ENCODE data around the gene TYW1B.
"Not testable (repeated sequence)": the region's sequence is repeated elsewhere in the genome, so short reads cannot be mapped to it uniquely, and the experiment has no call there.

TYW1B gene

DNA sequence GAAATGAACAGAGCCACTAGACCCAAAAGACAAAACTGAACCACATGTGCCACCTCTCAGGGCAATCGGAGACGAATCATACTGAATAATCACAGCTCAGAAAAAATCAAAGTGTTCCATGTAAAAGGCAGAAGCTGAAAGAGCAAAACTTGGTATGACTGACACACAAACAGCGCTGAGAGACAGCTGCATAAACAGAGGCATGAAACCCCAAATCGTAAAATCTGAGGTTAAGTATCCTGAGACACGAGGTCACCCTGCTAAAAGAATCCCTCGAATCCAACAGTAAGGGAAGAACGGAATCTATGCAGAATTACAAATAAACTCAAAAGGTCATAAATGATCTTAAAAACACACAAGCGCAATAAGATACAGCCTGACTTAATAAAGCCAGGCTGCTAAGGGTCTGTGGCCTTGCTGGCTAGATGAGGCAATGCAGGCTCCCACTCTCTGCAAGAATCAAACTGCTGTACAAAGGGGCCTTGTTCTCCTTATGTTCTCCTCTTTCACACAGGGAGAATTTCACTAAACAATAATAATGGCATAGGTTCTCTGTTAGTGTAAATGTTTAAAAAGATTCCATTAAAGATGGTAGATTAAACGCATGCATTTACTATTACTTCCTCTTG, 247.7 kb downstream of the TYW1B start:
- not testable (repeated sequence) for DNase-seq (ENCODE audit: low spot score); FAIRE-seq

DNA sequence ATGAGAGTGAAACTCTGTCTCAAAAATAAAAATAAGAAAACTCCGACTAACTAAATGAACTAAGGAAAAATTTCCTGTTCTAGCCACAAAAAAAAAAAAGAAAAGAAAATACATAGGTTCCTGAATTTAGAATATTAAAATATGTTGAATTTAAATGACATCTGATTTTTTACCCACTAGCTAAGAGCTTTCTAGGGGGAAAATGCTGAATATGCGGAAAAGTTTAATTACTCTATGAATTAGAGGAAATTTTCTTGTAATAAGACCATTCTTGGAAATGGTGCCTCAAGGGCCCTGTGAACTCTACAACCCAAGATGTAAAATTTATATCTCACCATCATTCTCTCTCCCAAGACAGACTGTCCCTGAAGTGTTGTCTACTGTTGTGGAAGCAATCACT, 250.9 kb downstream of the TYW1B start:
- FAIRE-seq (no peak), DNase-seq (ENCODE audit: low spot score) (no peak)

DNA sequence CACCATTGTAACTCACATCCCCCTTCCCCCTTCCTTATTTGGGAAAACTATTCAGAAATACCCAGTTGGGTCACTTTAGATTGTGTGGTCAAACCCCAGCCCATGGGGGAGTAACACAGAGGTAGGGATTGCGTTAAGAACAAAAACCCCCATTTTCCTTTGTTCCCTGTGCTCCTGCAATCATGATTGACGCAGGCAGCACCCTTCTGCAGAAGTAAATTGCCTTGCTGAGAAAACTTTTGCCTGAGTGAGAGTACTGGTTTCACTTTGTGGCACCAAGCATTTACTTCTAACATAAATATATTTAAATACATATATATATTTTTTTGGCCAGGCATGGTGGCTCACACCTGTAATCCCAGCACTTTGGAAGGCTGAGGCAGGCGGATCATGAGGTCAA, 266.0 kb downstream of the TYW1B start:
- not testable (repeated sequence) for DNase-seq (ENCODE audit: low spot score); FAIRE-seq

DNA sequence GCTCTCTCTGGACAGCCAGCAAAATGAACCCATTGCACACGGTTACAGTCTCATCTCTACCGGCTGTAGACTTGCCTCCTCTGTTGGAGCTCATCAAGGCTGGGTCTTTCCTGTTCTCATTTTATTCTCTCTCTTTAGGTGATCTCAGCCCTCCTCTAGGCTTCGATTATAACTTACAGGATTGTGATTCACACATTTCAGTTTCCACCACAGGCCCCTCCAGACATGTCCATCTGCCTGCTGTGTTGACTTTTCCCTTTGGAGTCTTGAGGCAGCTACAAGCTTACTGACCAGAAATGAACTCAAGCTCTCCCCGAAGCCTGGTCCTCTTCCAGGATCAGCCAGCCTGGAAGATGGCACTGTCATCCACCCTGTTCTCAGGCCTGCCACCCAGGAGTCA, 268.5 kb downstream of the TYW1B start:
- not testable (repeated sequence) for DNase-seq (ENCODE audit: low spot score); FAIRE-seq

DNA sequence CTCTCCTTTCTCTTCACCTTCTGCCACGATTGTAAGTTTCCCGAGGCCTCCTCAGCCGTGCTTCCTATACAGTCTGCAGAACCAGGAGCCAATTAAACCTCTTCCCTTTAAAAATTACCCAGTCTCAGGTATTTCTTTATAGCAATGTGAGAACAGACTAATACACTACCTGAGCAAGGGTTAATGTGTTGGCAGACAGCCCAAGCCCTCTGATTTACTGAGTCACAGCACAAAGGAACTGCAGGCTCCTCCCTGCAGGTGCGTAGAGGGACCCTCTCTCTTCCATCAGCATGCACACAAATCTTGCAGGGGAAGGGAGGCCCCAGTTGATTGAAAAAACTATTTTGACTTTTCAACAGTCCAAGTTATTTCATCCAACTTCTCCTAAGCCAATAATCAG, 271.3 kb downstream of the TYW1B start:
- DNase-seq (ENCODE audit: low spot score); FAIRE-seq: not testable (repeated sequence)

DNA sequence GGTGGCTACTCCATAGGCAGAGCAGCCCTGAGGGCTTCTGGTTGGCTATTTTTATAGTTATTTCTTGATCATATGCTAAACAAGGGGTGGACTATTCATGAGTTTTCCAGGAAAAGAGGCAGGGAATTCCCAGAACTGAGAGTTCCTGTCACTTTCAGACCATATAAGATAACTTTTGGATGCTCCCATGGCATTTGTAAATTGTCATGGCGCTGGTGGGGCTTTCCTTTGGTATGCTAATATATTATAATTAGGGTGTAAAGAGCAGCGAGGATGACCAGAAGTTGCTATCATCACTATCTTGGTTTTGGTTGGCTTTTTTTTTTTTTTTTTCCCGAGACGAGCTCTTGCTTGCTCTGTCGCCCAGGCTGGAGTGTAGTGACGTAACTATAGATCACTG, 272.8 kb downstream of the TYW1B start:
- not testable (repeated sequence) for FAIRE-seq; DNase-seq (ENCODE audit: low spot score)

DNA sequence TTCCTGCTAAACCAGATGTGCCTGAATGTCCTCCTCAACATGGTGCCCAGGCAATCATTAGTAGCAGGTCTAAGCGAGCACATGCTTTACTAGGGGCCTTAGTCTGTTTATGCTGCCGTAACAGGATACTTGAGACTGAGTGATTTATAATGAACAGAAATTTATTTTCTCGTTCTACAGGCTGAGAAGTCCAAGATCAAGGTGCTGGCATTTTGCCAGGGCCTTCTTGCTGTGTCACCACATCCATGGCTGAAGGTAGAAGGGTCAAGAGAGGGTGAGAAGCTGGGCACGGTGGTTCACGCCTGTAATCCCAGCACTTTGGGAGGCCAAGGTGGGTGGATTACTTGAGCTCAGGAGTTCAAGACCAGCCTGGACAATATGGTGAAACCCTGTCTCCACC, 273.6 kb downstream of the TYW1B start:
- DNase-seq (ENCODE audit: low spot score); FAIRE-seq: not testable (repeated sequence)

DNA sequence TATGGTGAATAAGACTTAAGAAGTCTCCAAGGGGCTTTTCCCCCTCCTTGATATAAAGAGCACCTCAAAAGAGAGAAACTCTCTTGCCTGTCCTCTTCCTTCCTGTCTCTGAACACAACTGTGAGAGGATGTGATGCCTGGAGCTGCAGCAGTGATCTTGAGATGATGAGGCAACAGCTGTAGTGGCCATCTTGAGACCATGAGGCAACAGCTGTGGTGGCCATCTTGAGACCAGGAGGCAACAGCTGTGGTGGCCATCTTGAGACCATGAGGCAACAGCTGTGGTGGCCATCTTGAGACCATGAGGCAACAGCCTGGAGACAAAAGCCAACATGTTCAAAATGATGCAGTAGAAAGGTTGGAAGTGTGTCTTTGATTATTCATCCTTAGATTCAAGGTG, 277.5 kb downstream of the TYW1B start:
- FAIRE-seq; DNase-seq (ENCODE audit: low spot score): not testable (repeated sequence)

DNA sequence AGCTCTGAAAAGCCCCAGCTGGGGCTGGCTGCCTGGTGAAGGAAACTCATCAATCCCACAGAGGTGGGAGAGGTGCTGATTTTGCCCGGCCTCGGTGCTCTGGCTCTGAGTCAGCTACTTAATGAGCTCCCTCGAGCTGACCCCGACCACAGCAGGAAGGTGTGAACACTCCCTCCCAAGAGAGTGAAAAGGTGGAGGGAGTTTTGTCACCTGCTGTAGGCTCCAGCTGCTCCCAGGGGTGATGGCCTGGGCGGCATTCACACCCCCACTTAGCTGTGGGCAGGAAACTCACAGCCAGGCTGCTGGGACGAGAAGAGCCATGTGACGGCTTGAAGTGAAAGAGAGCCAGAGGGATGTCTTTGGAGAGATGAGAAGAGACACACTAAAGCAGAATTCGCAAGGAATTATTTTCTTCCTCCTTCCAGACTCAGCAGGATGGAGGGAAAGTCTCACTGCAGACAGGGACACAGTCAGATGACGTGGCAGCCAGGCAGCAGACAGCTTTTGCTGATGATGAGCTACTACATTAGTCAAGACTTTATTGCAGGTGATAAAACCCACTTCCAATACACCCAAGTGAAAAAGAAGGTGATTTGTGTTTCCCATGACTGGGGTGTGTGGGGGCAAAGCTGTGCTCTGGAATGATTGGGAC, 281.3 kb downstream of the TYW1B start:
- FAIRE-seq, result not testable (repeated sequence)

DNA sequence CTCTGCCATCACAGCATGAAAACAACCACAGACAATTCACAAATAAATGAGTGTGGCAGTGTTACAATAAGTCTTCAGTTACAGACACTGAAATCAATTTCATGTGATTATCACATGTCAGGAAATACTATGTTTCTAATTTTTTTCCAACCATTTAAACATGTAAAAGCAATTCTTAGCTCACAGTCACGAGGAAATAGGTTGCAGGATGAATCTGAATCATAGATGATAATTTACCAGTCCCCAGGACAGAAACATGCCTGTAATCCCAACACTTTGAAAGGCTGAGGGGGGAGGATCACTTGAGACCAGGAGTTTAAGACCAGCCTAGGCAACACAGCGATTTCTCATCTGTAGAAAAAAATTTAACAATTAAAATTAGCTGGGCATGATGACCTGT, 283.5 kb downstream of the TYW1B start:
- not testable (repeated sequence) for FAIRE-seq

More for the DNA sequence above, 281.3 kb downstream of the TYW1B start:
- DNase-seq (ENCODE audit: low spot score), result not testable (repeated sequence)

DNA sequence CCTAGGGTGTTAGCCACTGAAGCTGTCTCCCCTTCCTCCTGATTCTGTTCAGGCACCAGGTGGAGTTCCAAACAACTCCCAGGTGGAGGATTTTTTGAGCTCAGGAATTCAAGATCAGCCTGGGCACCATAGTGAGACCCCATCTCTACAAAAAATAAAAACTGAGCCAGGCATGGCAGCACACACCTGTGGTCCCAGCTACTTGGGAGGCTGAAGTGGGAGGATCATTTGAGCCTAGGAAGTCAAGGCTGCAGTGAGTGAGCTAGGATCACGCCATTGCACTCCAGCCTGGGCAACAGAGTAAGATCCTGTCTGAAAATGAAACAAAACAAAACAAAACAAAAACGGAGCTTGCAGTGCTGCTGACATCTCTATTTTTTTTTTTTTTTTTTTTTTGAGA, 287.1 kb downstream of the TYW1B start:
- DNase-seq (ENCODE audit: low spot score), result no peak
- no peak for FAIRE-seq

More for the DNA sequence above, 283.5 kb downstream of the TYW1B start:
- DNase-seq (ENCODE audit: low spot score), result not testable (repeated sequence)

DNA sequence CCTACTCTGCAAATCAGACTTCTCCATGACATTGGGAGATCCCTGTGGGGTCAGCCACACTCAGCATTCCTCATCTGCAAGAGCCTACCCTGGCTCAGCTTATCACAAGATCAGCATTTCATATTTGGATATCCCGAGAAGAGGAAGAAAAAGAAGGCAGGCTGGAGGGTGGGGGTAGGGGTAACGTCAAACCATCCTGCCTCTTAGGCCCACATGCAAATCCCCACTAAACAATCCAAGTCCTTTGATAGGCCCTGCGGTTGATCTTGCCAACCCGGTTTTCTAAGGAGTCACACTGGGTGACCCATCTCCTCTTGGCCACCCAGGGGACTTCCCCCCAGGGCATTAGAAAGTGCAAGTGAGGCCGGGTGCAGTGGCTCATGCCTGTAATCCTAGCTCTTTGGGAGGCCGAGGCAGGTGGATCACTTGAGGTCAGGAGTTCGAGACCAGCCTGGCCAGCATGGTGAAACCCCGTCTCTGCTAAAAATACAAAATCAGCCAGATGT, 287.8 kb downstream of the TYW1B start:
- FAIRE-seq, result no peak
- no peak for DNase-seq (ENCODE audit: low spot score)

DNA sequence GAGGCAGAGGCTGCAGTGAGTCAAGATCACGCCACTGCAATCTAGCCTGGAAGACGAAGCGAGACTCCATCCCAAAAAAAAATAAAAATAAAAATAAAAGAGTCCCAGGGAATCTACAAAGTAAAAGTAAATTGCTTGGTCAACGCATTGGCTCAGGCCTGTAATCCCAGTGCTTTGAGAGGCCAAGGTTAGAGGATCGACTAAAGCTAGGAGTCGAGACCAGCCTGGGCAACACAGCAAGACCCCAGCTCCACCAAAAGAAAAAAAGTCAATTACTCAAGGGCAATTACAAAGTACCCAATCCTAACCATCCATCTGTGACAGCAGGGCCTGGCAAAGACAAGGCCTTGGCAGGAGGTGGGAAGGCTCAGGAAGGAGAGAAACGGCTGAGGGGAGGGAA, 288.3 kb downstream of the TYW1B start:
- FAIRE-seq (no peak), DNase-seq (ENCODE audit: low spot score) (no peak)

DNA sequence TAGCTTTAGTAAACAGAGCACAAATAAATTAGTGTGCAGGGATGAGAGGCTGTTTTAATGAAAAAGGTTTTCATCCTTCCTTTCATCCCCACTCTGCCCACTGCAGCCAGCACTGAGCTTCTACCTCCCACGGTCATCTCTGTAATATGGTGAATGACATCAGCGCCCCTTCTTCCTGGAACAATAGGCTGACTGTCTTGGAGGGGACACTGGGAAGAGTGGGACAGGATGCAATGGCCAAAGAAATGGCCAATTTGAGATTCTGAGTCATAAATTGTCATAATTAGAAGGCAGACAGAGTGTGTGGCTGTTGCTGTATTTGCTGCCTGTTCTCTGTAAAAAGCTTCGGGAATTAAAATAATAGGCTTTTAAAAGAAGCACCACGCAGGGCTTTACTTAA, 289.1 kb downstream of the TYW1B start:
- FAIRE-seq, result no peak
- no peak for DNase-seq (ENCODE audit: low spot score)

DNA sequence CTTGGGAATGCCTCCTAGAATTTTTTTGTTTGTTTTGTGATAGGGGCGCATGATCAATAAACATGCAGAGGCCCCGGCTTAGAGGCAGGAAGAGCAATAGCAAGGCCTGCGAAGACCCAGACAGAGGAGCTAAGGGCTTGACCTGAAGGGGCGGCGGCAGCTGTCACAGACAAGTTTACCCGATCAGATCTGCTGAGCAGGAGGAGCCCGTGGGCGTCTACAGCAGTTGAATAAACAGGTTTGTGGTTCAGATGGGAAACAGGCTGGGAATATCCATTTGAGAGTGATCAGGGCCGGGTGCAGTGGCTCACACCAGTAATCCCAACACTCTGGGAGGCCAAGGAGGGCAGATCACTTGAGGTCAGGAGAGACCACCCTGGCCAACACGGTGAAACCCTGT, 289.9 kb downstream of the TYW1B start:
- FAIRE-seq (no peak), DNase-seq (ENCODE audit: low spot score) (no peak)

DNA sequence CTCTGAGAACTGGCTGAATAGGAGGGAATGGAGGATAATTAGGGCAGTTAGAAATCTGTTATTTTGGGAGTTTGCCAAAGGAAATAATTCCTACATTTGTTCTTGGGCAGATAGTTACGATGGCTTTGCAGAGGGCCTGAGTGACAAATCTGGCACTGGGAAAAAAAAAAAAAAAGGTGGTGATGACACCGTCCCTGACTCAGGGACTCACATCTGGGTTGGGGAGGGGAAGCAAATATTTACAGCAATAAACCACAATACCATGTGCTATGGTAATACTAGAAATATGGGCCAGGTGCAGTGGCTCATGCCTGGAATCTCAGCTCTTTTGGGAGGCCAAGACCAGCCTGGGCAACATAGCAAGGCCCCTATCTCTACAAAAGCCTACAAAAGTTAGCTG, 292.0 kb downstream of the TYW1B start:
- FAIRE-seq; DNase-seq (ENCODE audit: low spot score): not testable (repeated sequence)

DNA sequence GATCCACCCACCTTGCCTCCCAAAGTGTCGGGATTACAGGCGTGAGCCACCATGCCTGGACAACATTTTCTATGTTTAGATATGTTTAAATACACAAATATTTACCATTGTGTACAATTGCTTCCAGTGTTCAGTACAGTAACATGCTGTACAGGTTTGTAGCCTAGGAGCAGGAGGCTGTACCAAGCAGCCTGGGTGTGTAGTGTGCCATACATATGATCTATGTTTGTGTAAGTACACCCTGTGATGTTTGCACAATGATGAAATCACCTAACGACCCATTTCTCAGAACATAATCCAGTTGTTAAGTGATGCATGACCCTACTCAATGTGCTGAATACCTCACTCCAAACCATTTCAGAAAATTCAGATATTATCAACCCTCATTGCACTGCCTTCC, 297.0 kb downstream of the TYW1B start:
- not testable (repeated sequence) for FAIRE-seq

More for the DNA sequence above, 297.0 kb downstream of the TYW1B start:
- not testable (repeated sequence) for DNase-seq (ENCODE audit: low spot score)

Data from RCC 7860 (cell line).